GM21529 (cell line): ENCODE measurements around the gene LRRC9.
"Not testable (repeated sequence)": the region's sequence is repeated elsewhere in the genome, so short reads cannot be mapped to it uniquely, and the experiment has no call there.

Experiments
- ATAC-seq: cut with Tn5 transposase; IDR thresholded peaks from one replicate; pipeline ENCODE4 v1.9.1; 2021; ENCODE audit not compliant: unreplicated experiment

Gene LRRC9

GRCh38 chr14:60058087-60058486 lies 138.1 kb downstream of the LRRC9 start:
- no peak for ATAC-seq

GRCh38 chr14:60061371-60061770 lies 141.4 kb downstream of the LRRC9 start:
- no peak for ATAC-seq

- peak; percentile 74 for ATAC-seq
These were observed 144.6 kb downstream of the LRRC9 start for GRCh38 chr14:60064491-60065072.

GRCh38 chr14:60067882-60068281 lies 147.9 kb downstream of the LRRC9 start:
- ATAC-seq, result no peak

GRCh38 chr14:60079723-60080122 lies 159.8 kb downstream of the LRRC9 start:
- ATAC-seq, result no peak

GRCh38 chr14:60085085-60085484 lies 165.1 kb downstream of the LRRC9 start:
- no peak for ATAC-seq

GRCh38 chr14:60085693-60086092 lies 165.7 kb downstream of the LRRC9 start:
- no peak for ATAC-seq

GRCh38 chr14:60087668-60088067 lies 167.7 kb downstream of the LRRC9 start:
- no peak for ATAC-seq

- ATAC-seq, result no peak
These were observed 169.3 kb downstream of the LRRC9 start for GRCh38 chr14:60089221-60089620.

GRCh38 chr14:60090864-60091519 lies 171.0 kb downstream of the LRRC9 start:
- no peak for ATAC-seq

- ATAC-seq, result peak; percentile 95
These were observed 171.9 kb downstream of the LRRC9 start, which contains the start of gene PCNX4 for GRCh38 chr14:60091550-60092525. Gene PCNX4, plus strand, starts transcription at chr14:60091923. Its CDS starts 15,716 bp downstream, at chr14:60107639.

GRCh38 chr14:60092526-60092920 lies 172.6 kb downstream of the LRRC9 start:
- no peak for ATAC-seq

GRCh38 chr14:60093080-60093479 lies 173.1 kb downstream of the LRRC9 start:
- no peak for ATAC-seq

- ATAC-seq, result no peak
These were observed 173.7 kb downstream of the LRRC9 start for GRCh38 chr14:60093606-60094005.

- no peak for ATAC-seq
These were observed 174.5 kb downstream of the LRRC9 start for GRCh38 chr14:60094306-60094897.

GRCh38 chr14:60095231-60095630 lies 175.3 kb downstream of the LRRC9 start:
- ATAC-seq, result no peak

GRCh38 chr14:60095781-60096450 lies 176.0 kb downstream of the LRRC9 start:
- ATAC-seq, result no peak

GRCh38 chr14:60097974-60098373 lies 178.0 kb downstream of the LRRC9 start:
- no peak for ATAC-seq

- ATAC-seq, result not testable (repeated sequence)
These were observed 179.9 kb downstream of the LRRC9 start for GRCh38 chr14:60099855-60100254.

- ATAC-seq, result no peak
These were observed 181.8 kb downstream of the LRRC9 start for GRCh38 chr14:60101786-60102185.

GRCh38 chr14:60102389-60102788 lies 182.4 kb downstream of the LRRC9 start:
- no peak for ATAC-seq
